ENCODE measurements around the gene METTL1. TPM values are rescaled to one million over a fixed set of nuclear protein-coding genes. Genes with fewer than 3 reads are reported as not detected.
A peak's percentile ranks its signal among the peaks of the same experiment; 100 is the strongest.
"Not testable (repeated sequence)": the region's sequence is repeated elsewhere in the genome, so short reads cannot be mapped to it uniquely, and the experiment has no call there.

METTL1 gene
- total RNA-seq, 1 experiment from 2014 or later: 341 TPM

GRCh38 chr12:57725851-57726150 is 46.1 kb downstream of the METTL1 start:
- Histone ChIP-seq H3K36me3 (peaks cover 11% of the 10 kb centered on the region), H3K4me1 (no peaks in the 10 kb centered on the region; the same call in 1 of the 2 replicates), H3K4me3 (peak overlapping the region; percentile 73), H3K27ac (peak overlapping the region; percentile 79), H3K27me3 (no peaks in the 10 kb centered on the region), H3K9me3 (replicated peaks) (no peaks in the 10 kb centered on the region)
- DNase-seq: no peak

- peaks cover 17% of the 10 kb centered on the region for H3K36me3 ChIP-seq
- no peaks in the 10 kb centered on the region; the same call in 1 of the 2 replicates for H3K4me1 ChIP-seq
- H3K27me3 ChIP-seq: no peaks in the 10 kb centered on the region
- H3K4me3 ChIP-seq: no peak overlapping the region
- H3K27ac ChIP-seq: no peak overlapping the region
- H3K9me3 ChIP-seq (replicated peaks): no peaks in the 10 kb centered on the region
- peak; percentile 75 to 76 for DNase-seq
These were observed 46.8 kb downstream of the METTL1 start for GRCh38 chr12:57724936-57725740.

- peak; percentile 72 to 78 for DNase-seq
- no peak overlapping the region for H3K4me3 ChIP-seq
- no peaks in the 10 kb centered on the region for H3K9me3 ChIP-seq (replicated peaks)
- no peaks in the 10 kb centered on the region; the same call in 1 of the 2 replicates for H3K4me1 ChIP-seq
- H3K27ac ChIP-seq: no peak overlapping the region
- H3K27me3 ChIP-seq: no peaks in the 10 kb centered on the region
- H3K36me3 ChIP-seq: peaks cover 26% of the 10 kb centered on the region
These were observed 47.6 kb downstream of the METTL1 start for GRCh38 chr12:57724003-57724935.

- DNase-seq: peak in 1 of 2 experiments; percentile 72
- H3K27me3 ChIP-seq: no peaks in the 10 kb centered on the region
- peaks cover 33% of the 10 kb centered on the region for H3K36me3 ChIP-seq
These were observed 48.3 kb downstream of the METTL1 start for GRCh38 chr12:57723630-57723962.

GRCh38 chr12:57722716-57723629 is 48.9 kb downstream of the METTL1 start:
- no peaks in the 10 kb centered on the region for H3K27me3 ChIP-seq
- H3K4me3 ChIP-seq: no peak overlapping the region
- peak; percentile 75 to 76 for DNase-seq
- peaks cover 39% of the 10 kb centered on the region for H3K36me3 ChIP-seq
- H3K4me1 ChIP-seq: no peaks in the 10 kb centered on the region; the same call in 1 of the 2 replicates
- no peak overlapping the region for H3K27ac ChIP-seq
- no peaks in the 10 kb centered on the region for H3K9me3 ChIP-seq (replicated peaks)

More at GRCh38 chr12:57723630-57723962, 48.3 kb downstream of the METTL1 start:
- Histone ChIP-seq H3K27ac (no peak overlapping the region), H3K9me3 (replicated peaks) (no peaks in the 10 kb centered on the region), H3K4me1 (no peaks in the 10 kb centered on the region; the same call in 1 of the 2 replicates), H3K4me3 (no peak overlapping the region)

- H3K27ac ChIP-seq; H3K4me1 ChIP-seq; H3K27me3 ChIP-seq; H3K9me3 ChIP-seq (replicated peaks); H3K4me3 ChIP-seq: not testable (repeated sequence)
- peaks cover 47% of the 10 kb centered on the region for H3K36me3 ChIP-seq
- DNase-seq: peak; percentile 58 to 61
These were observed 49.9 kb downstream of the METTL1 start for GRCh38 chr12:57721846-57722608.

GRCh38 chr12:57720606-57721595 is 51.0 kb downstream of the METTL1 start:
- H3K36me3 ChIP-seq: peaks cover 58% of the 10 kb centered on the region
- peak; percentile 65 to 67 for DNase-seq
- no peaks in the 10 kb centered on the region for H3K9me3 ChIP-seq (replicated peaks)
- no peak overlapping the region for H3K4me3 ChIP-seq
- no peaks in the 10 kb centered on the region for H3K27me3 ChIP-seq
- H3K4me1 ChIP-seq: no peaks in the 10 kb centered on the region
- no peak overlapping the region for H3K27ac ChIP-seq

GRCh38 chr12:57719777-57720605 is 51.9 kb downstream of the METTL1 start:
- Histone ChIP-seq H3K36me3 (peaks cover 67% of the 10 kb centered on the region), H3K9me3 (replicated peaks) (no peaks in the 10 kb centered on the region), H3K27me3 (no peaks in the 10 kb centered on the region), H3K4me3 (no peak overlapping the region), H3K4me1 (no peaks in the 10 kb centered on the region), H3K27ac (no peak overlapping the region)
- DNase-seq: peak; percentile 62 to 68

GRCh38 chr12:57718641-57719528 is 53.0 kb downstream of the METTL1 start:
- Histone ChIP-seq H3K27ac (no peak overlapping the region), H3K36me3 (peaks cover 77% of the 10 kb centered on the region), H3K4me1 (no peaks in the 10 kb centered on the region), H3K4me3 (no peak overlapping the region), H3K27me3 (no peaks in the 10 kb centered on the region), H3K9me3 (replicated peaks) (no peaks in the 10 kb centered on the region)
- peak; percentile 48 to 64 for DNase-seq

Data from SJCRH30 (cell line).